Measurements from ENCODE around the gene TTLL11. TPM values are rescaled to one million over a fixed set of nuclear protein-coding genes. Genes with fewer than 3 reads are reported as not detected.
"Not testable (repeated sequence)": the region's sequence is repeated elsewhere in the genome, so short reads cannot be mapped to it uniquely, and the experiment has no call there.

TTLL11 gene
- total RNA-seq, 4 donors from 2014 or later: 7.9 to 14.4 (median 9.7) TPM

DNA sequence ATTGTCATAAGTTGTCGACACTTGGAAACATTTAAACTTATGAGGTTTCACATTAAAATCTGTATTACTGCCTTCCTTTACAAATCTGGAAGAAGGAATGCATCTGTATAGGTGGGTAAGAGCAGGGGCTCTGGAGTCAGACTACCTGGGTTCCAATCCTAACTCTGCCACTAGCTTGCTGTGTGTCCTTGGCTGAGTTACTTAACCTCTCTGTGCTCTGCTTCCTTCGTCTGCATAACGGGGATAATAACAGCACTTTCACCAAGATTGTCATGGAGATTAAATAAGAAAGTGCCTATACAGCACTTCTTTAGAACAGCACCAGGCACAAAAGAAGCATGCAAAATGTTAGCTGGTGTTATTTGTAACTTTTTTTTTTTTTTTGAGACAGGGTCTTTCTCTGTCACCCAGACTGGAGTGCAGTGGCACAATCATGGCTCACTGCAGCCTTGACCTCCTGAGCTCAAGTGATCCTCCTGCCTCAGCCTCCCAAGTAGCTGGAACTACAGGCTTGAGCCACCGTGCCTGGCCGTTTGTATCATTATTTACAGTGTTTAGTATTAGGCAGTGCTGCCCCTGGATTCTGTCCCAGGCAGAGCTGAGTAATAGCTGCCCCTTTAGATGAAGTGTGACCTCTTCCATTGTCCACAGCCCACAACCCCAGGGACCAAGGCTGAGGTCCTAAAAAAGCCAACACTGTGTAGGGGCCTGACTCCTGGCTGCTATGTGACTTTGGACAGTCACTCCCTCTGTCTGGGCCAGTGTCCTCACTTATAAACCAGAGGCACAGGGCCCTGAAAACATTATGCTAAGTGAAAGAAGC is 25.4 kb upstream of the TTLL11 start:
- no peak for DNase-seq
- TF ChIP-seq POLR2A (IDR thresholded peaks at IDR 0.05): no peak
- TF ChIP-seq, protein P1, sequence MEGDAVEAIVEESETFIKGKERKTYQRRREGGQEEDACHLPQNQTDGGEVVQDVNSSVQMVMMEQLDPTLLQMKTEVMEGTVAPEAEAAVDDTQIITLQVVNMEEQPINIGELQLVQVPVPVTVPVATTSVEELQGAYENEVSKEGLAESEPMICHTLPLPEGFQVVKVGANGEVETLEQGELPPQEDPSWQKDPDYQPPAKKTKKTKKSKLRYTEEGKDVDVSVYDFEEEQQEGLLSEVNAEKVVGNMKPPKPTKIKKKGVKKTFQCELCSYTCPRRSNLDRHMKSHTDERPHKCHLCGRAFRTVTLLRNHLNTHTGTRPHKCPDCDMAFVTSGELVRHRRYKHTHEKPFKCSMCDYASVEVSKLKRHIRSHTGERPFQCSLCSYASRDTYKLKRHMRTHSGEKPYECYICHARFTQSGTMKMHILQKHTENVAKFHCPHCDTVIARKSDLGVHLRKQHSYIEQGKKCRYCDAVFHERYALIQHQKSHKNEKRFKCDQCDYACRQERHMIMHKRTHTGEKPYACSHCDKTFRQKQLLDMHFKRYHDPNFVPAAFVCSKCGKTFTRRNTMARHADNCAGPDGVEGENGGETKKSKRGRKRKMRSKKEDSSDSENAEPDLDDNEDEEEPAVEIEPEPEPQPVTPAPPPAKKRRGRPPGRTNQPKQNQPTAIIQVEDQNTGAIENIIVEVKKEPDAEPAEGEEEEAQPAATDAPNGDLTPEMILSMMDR (IDR thresholded peaks at IDR 0.05): no peak
- 81 to 83% methylated on average over 5 of the region's 5 CpGs for WGBS, 2 donors
- H3K4me1 ChIP-seq: no peaks in the 10 kb centered on the region
- intact Hi-C loops (cut with DNase I): no loop called here
- H3K27ac ChIP-seq: no peak overlapping the region
- no peak overlapping the region for H3K4me3 ChIP-seq (replicated peaks in 1 of 3)
- no peaks in the 10 kb centered on the region for H3K36me3 ChIP-seq
- no peaks in the 10 kb centered on the region for H3K27me3 ChIP-seq
- no peaks in the 10 kb centered on the region for H3K9me3 ChIP-seq

DNA sequence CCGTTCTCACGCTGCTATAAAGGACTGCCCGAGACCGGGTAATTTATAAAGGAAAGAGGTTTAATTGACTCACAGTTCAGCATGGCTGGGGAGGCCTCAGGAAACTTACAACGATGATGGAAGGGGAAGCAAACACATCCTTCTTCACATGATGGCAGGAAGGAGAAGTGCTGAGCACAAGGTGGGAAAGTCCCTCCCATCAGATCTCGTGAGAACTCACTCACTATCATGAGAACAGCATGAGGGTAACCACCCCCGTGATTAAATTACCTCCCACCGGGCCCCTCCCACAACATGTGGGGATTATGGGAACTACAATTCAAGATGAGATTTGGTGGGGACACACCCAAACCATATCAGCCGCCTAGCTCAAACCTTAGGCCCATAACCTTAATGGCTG is 24.1 kb upstream of the TTLL11 start:
- H3K9me3 ChIP-seq; H3K4me1 ChIP-seq; H3K36me3 ChIP-seq; intact Hi-C loops (cut with DNase I); H3K27ac ChIP-seq; H3K4me3 ChIP-seq (replicated peaks in 1 of 3); DNase-seq; H3K27me3 ChIP-seq: not testable (repeated sequence)
- WGBS, 2 donors: 73 to 75% methylated on average over 9 of the region's 9 CpGs

DNA sequence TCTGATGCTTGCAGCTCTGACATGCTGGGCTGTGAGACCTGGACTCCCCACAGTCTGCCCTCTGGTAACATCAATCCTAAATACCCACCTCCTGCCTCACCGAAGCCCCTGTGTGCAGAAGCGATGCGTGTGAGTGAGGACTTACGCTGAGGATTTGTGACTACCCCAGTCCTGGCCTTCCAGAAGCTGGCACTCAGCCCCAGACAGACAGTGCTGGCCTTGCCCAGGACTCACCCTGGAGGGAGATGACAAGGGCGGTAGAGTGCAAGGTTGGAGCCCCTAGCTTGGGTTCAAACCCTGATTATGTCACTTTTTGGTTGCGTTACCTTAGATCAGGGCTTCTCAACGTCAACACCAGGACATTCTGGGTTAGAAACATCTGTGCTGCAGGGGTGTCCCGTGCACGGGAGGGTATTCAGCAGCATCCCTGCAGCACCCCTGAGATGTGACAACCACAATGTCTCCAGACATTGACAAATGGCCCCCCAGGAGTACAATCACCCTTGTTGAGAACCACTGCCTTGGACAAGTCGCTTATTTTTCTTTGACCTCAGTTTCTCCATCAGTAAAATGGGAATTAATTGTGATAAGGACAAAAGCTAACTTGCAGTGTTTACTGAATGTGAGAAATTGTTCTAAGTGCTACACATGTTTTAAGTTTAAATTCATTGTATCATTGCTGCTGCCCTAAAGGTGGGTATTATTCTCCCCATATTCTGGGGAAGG is 23.5 kb upstream of the TTLL11 start:
- TF ChIP-seq, protein P1 (IDR thresholded peaks at IDR 0.05): no peak
- no peak for TF ChIP-seq POLR2A (IDR thresholded peaks at IDR 0.05)
- no peaks in the 10 kb centered on the region for H3K27me3 ChIP-seq
- H3K4me1 ChIP-seq: no peaks in the 10 kb centered on the region
- no peaks in the 10 kb centered on the region for H3K9me3 ChIP-seq
- H3K36me3 ChIP-seq: no peaks in the 10 kb centered on the region
- DNase-seq: no peak
- no peak overlapping the region for H3K4me3 ChIP-seq (replicated peaks in 1 of 3)
- WGBS, 2 donors: 90 to 92% methylated on average over 9 to 10 of the region's 10 CpGs
- H3K27ac ChIP-seq: no peak overlapping the region
- intact Hi-C loops (cut with DNase I): no loop called here

DNA sequence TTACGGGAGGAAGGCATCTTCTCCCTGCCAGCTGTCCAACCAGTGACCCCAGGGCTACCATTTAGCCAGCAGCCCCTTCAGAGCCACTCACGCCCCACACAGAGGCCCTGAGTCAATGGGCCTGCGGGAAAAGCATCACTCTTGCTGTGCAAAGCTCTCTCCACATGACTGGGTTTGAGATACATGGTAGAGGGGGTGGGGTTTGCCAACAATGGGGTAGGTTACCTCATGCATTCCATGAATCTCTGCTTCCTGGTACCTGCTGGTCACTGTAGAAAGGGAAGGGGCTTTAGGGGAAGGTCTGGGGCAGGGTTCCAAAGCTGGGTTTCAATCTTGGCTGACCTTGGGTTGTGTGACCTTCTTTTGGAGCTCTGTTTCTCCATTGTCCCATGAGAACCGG is 22.9 kb upstream of the TTLL11 start:
- WGBS, 2 donors: 54 to 74% methylated on average over 2 to 4 of the region's 4 CpGs

DNA sequence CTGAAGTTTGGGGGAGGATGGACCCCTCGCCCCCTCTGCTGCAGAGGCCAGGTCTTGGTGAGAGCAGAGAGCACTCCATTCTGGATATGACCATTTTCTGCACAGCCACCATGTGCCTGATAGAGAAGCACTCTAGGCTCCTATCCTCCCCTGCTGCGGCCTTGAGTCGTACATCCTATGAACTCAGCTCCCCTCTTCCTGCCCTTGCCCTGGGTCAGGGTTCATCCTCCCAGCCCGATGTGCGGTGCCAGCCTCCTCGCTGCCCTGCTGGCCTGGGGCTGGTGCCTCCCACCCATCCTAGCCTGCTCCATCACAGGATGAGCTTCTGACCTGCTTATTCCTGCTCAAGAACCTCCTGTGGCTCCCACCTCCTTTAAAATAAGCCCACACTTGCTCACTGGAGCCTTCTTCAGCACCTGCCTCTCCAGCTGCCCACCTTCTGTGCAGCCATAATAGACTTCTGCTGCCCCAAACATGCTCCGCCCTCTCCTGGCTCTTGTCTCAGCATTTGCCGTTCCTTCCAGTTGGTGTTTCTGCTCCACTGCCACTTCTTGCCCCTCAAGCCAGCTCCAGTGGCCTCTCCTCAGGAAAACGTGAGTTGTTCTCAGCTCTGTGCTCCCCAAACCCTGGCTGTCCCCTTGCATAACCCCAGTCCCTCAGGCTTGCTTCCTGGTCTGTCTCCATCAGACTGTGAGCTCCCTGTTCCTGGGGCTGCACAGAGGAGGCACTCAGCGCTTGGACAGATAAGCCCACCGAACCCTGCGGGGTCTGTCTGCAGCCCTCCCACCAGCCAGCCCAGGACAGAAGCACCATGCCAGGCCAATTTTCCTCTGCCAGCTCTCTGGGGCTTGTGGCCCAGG is 22.3 kb upstream of the TTLL11 start:
- Histone ChIP-seq H3K9me3 (no peaks in the 10 kb centered on the region), H3K27me3 (no peaks in the 10 kb centered on the region), H3K4me3 (replicated peaks in 1 of 3) (no peak overlapping the region), H3K4me1 (no peaks in the 10 kb centered on the region), H3K27ac (no peak overlapping the region), H3K36me3 (no peaks in the 10 kb centered on the region)
- 67 to 68% methylated on average over 9 to 12 of the region's 12 CpGs for WGBS, 2 donors
- intact Hi-C loops (cut with DNase I): no loop called here
- DNase-seq: no peak
- TF ChIP-seq, protein P1 (IDR thresholded peaks at IDR 0.05): no peak

More for the DNA sequence above, 22.9 kb upstream of the TTLL11 start:
- Histone ChIP-seq H3K27ac (no peak overlapping the region), H3K36me3 (no peaks in the 10 kb centered on the region), H3K9me3 (no peaks in the 10 kb centered on the region), H3K27me3 (no peaks in the 10 kb centered on the region), H3K4me3 (replicated peaks in 1 of 3) (no peak overlapping the region), H3K4me1 (no peaks in the 10 kb centered on the region)
- no peak for DNase-seq
- TF ChIP-seq, protein P1 (IDR thresholded peaks at IDR 0.05): no peak
- no peak for TF ChIP-seq POLR2A (IDR thresholded peaks at IDR 0.05)
- intact Hi-C loops (cut with DNase I): no loop called here
